K562 (cell line): ENCODE results near the gene SDE2. TPM values are rescaled to one million over a fixed set of nuclear protein-coding genes. Genes with fewer than 3 reads are reported as not detected.
A peak's percentile ranks its signal among the peaks of the same experiment; 100 is the strongest.

Experiments used
- BMI1 ChIP-seq: fragments of 150-350 bp; IDR thresholded peaks from 2 replicates; pipeline ENCODE4 v1.6.1; 2014; ENCODE audit warnings: low read length
- CTCF ChIP-seq, 3 experiments: IDR thresholded peaks in 2 of 3; conservative IDR thresholded peaks in 1 of 3; 2 replicates each; pipeline ENCODE4 v1.5.1; 2011 to 2012; ENCODE audit warnings: low read length in 3 of 3, mild to moderate bottlenecking in 3 of 3, control low read depth in 2 of 3, improper control_type of control experiment in 1 of 3, inconsistent platforms in 1 of 3, low read depth in 1 of 3, mixed read lengths in 1 of 3, moderate library complexity in 1 of 3; ENCODE audit not compliant: insufficient read depth in 2 of 3
- ETV6 ChIP-seq, 3 experiments: fragments of 150-350 bp in 1 of 3; sonication (generic) in 1 of 3; formaldehyde crosslinking in 1 of 3; IDR thresholded peaks; 2 replicates each; pipeline versions ENCODE4 v1.6.1 to v1.8.0; 2014 to 2022; ENCODE audit warnings: borderline replicate concordance in 2 of 3, low read depth in 2 of 3, antibody characterized with exemption in 1 of 3, low read length in 1 of 3, mild to moderate bottlenecking in 1 of 3, missing genetic modification reagents in 1 of 3
- IRF1 ChIP-seq: sonication (generic); formaldehyde crosslinking; IDR thresholded peaks from 2 replicates; pipeline ENCODE4 v1.8.0; 2022; ENCODE audit warnings: missing genetic modification reagents, mild to moderate bottlenecking, borderline replicate concordance
- KAT2B ChIP-seq: IDR thresholded peaks from one replicate; pipeline ENCODE4 v1.6.1; 2012; ENCODE audit warnings: low read depth, mild to moderate bottlenecking, control low read depth, inconsistent platforms, low read length, moderate library complexity
- KLF16 ChIP-seq: IDR thresholded peaks from 2 replicates; pipeline ENCODE4 v1.6.1; 2016; ENCODE audit warnings: antibody characterized with exemption
- POLR2B ChIP-seq: fragments of 450-650 bp; IDR thresholded peaks from 2 replicates; pipeline ENCODE4 v1.6.1; 2018; ENCODE audit warnings: low read depth; ENCODE audit not compliant: partially characterized antibody
- PPARD ChIP-seq: fragments of 250-450 bp; sonication (Bioruptor Pico); IDR thresholded peaks from 2 replicates; pipeline ENCODE4 v1.8.0; 2022; ENCODE audit warnings: inconsistent platforms, mild to moderate bottlenecking, moderate library complexity
- TAF7 ChIP-seq: fragments of 450-650 bp; IDR thresholded peaks from 2 replicates; pipeline ENCODE4 v1.6.1; 2016; ENCODE audit warnings: missing genetic modification characterization, missing compliant biosample characterization
- TCF7L2 ChIP-seq: fragments of 150-350 bp; IDR thresholded peaks from 2 replicates; pipeline ENCODE4 v1.6.1; 2016; ENCODE audit warnings: low read depth, mild to moderate bottlenecking, low read length, moderate library complexity
- ZNF174 ChIP-seq: fragments of 250-450 bp; sonication (Bioruptor Pico); IDR thresholded peaks from 2 replicates; pipeline ENCODE4 v1.4.0; 2020; ENCODE audit warnings: mild to moderate bottlenecking
- polyA plus RNA-seq, 8 experiments: library from polyadenylated mRNA; depleted of rRNA in 4 of 8; stranded (reverse) in 5 of 8; unstranded in 3 of 8; fragments of >200 nt; fragmentation: Nextera tagmentation in 2 of 8; fragmentation: Illumina TruSeq in 1 of 8; extraction: Ambion mirVana in 2 of 8; extraction: Trizol in 1 of 8; gene quantifications; 2 replicates each; pipeline versions ENCODE4 v1.2.1 to v1.2.3, GENCODE V29; 2011 to 2014; ENCODE audit warnings: inconsistent platforms in 1 of 8, missing spikeins in 1 of 8
- total RNA-seq, 7 experiments: library from RNA; depleted of rRNA in 6 of 7; stranded (reverse); fragments of >200 nt in 6 of 7; fragmentation: Illumina TruSeq in 2 of 7; extraction: Trizol in 2 of 7; gene quantifications; 2 replicates each; pipeline versions ENCODE4 v1.2.1 to v1.2.3, GENCODE V29; 2011 to 2021; ENCODE audit warnings: low replicate concordance in 1 of 7
- TF ChIP-seq, protein P1 (sequence below): fragments of 250-450 bp; sonication (Bioruptor Pico); IDR thresholded peaks from 2 replicates; pipeline ENCODE4 v1.4.0; 2020
- TF ChIP-seq, protein P2 (sequence below): sonication (generic); formaldehyde crosslinking; IDR thresholded peaks from 2 replicates; pipeline ENCODE4 v1.8.0; 2022; ENCODE audit warnings: missing genetic modification reagents, mild to moderate bottlenecking, moderate library complexity, borderline replicate concordance
- TF ChIP-seq, protein P3 (sequence below): fragments of 250-450 bp; sonication (Bioruptor Pico); IDR thresholded peaks from 2 replicates; pipeline ENCODE4 v1.5.0; 2022; ENCODE audit warnings: mild to moderate bottlenecking

The SDE2 gene
- total and polyA plus RNA-seq, 9 of the 15 experiments (the other 6 are each of a cell fraction or from before 2014, with no cell fraction given): 14.3 to 62.3 (median 46.0) TPM

DNA sequence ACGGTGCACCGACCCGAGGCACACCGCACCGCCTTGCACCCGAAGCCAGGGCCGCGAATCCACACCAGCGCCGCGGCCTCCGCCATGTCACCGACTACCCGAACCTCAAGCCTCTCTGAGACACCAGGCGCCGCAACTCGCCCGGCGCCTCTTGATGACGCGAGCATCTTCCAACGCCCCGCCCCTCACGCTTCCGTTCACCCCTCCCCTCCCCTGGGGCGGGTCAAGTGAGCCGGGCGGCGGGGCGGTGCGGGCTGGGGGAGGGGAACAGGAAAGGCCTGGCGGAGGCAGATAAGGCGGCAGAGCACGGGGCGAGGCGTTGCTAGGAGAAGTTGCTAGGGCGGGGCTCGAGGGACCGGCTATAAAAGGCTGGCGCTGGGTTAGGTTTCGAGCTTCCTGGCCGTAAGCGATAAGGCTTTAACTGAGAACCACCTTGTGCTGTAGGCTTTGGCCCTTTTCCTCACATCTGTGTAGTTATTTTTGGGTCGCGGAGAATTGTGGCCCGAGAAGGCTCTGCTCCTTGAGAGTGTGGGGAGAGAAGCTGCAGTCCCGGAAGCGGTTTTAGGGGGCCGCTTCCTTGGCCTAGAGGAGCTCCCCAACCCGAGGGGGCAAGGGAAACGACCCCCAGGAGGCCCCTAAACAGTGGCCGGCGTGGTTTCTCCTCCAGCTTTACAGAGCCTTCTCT, at the start of gene SDE2 (continued):
- TF ChIP-seq CTCF (IDR thresholded peaks at IDR 0.05 in 2 of 3, conservative IDR thresholded peaks at IDR 0.05 in 1 of 3; ENCODE audit: insufficient read depth in 2 of 3, low read depth in 1 of 3, low read length in 3 of 3) (0 out of 6 replicates have a peak, but pooled peaks of 1 of the 3 experiments have one; percentile 1), TCF7L2 (peak; percentile 31; the same call in 1 of the 2 replicates), BMI1 (peak; percentile 92), KAT2B (peak; percentile 23), PPARD (CRISPR knock-in tag) (no peak), POLR2B (peak; percentile 98), KLF16 (peak; percentile 97), IRF1 (no peak), TAF7 (peak; percentile 61), ZNF174 (0 out of 2 replicates have a peak, but pooled peaks have one; percentile 50), ETV6 (IDR thresholded peaks at IDR 0.05; ENCODE audit: borderline replicate concordance in 1 of 2, low read depth in 2 of 2, low read length in 1 of 2) (no peak; a peak in 1 of 4 replicates), ETV6 (CRISPR knock-in tag; IDR thresholded peaks at IDR 0.05; ENCODE audit: borderline replicate concordance) (no peak)
- TF ChIP-seq, protein P1, sequence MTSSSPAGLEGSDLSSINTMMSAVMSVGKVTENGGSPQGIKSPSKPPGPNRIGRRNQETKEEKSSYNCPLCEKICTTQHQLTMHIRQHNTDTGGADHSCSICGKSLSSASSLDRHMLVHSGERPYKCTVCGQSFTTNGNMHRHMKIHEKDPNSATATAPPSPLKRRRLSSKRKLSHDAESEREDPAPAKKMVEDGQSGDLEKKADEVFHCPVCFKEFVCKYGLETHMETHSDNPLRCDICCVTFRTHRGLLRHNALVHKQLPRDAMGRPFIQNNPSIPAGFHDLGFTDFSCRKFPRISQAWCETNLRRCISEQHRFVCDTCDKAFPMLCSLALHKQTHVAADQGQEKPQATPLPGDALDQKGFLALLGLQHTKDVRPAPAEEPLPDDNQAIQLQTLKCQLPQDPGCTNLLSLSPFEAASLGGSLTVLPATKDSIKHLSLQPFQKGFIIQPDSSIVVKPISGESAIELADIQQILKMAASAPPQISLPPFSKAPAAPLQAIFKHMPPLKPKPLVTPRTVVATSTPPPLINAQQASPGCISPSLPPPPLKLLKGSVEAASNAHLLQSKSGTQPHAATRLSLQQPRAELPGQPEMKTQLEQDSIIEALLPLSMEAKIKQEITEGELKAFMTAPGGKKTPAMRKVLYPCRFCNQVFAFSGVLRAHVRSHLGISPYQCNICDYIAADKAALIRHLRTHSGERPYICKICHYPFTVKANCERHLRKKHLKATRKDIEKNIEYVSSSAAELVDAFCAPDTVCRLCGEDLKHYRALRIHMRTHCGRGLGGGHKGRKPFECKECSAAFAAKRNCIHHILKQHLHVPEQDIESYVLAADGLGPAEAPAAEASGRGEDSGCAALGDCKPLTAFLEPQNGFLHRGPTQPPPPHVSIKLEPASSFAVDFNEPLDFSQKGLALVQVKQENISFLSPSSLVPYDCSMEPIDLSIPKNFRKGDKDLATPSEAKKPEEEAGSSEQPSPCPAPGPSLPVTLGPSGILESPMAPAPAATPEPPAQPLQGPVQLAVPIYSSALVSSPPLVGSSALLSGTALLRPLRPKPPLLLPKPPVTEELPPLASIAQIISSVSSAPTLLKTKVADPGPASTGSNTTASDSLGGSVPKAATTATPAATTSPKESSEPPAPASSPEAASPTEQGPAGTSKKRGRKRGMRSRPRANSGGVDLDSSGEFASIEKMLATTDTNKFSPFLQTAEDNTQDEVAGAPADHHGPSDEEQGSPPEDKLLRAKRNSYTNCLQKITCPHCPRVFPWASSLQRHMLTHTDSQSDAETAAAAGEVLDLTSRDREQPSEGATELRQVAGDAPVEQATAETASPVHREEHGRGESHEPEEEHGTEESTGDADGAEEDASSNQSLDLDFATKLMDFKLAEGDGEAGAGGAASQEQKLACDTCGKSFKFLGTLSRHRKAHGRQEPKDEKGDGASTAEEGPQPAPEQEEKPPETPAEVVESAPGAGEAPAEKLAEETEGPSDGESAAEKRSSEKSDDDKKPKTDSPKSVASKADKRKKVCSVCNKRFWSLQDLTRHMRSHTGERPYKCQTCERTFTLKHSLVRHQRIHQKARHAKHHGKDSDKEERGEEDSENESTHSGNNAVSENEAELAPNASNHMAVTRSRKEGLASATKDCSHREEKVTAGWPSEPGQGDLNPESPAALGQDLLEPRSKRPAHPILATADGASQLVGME (CRISPR knock-in tag): 0 out of 2 replicates have a peak, but pooled peaks have one; percentile 28
- TF ChIP-seq, protein P2, sequence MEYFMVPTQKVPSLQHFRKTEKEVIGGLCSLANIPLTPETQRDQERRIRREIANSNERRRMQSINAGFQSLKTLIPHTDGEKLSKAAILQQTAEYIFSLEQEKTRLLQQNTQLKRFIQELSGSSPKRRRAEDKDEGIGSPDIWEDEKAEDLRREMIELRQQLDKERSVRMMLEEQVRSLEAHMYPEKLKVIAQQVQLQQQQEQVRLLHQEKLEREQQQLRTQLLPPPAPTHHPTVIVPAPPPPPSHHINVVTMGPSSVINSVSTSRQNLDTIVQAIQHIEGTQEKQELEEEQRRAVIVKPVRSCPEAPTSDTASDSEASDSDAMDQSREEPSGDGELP: peak; percentile 94
- TF ChIP-seq, protein P3, sequence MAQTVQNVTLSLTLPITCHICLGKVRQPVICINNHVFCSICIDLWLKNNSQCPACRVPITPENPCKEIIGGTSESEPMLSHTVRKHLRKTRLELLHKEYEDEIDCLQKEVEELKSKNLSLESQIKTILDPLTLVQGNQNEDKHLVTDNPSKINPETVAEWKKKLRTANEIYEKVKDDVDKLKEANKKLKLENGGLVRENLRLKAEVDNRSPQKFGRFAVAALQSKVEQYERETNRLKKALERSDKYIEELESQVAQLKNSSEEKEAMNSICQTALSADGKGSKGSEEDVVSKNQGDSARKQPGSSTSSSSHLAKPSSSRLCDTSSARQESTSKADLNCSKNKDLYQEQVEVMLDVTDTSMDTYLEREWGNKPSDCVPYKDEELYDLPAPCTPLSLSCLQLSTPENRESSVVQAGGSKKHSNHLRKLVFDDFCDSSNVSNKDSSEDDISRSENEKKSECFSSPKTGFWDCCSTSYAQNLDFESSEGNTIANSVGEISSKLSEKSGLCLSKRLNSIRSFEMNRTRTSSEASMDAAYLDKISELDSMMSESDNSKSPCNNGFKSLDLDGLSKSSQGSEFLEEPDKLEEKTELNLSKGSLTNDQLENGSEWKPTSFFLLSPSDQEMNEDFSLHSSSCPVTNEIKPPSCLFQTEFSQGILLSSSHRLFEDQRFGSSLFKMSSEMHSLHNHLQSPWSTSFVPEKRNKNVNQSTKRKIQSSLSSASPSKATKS (CRISPR knock-in tag): no peak
